A673 (cell line): Measurements from ENCODE around the gene C16orf74.

ENCODE experiments used
- EZH2 ChIP-seq: fragments of 200-600 bp; sonication (generic); IDR thresholded peaks from 2 replicates; pipeline ENCODE4 v1.6.1; 2017; ENCODE audit warnings: borderline replicate concordance, low read depth, mild to moderate bottlenecking, mixed read lengths, antibody characterized with exemption, low read length; ENCODE audit not compliant: poor library complexity, severe bottlenecking
- TF ChIP-seq, protein P1 (sequence below): fragments of 300-800, 200-600 bp; sonication (generic); conservative IDR thresholded peaks from 2 replicates; pipeline ENCODE4 v1.5.1; 2017; ENCODE audit warnings: low read depth, mild to moderate bottlenecking, antibody characterized with exemption, low read length, moderate library complexity, mixed read lengths

DNA sequence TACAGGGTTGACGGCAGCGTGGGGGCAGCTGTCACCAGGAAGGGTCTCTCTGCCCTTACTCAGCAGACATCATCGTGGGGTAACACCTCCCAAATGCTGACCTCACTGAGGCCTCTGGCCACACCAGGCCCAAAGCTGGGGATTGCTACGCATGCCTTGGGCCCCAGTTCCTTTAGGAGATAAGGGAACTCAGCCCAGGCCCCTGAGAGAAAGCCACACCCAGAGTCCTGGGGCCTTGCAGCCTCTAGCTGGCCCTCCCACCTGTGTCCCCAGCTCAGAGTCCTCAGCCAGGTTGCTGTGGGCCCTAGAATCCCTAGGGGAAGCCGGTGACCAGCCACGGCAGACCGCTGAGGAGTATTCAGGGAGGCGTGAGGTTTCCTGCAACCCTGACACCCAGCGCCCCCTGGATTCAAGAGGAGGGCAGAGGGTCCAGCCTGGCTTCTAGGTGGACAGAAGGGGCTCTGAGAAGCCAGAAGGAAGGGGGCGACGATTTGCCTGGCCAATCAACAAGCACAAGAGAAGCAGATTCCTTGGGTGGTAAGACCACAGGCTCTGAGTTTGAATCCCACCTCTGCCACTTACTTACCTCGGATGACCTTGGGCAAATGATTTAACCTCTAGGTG, 51.8 kb downstream of the C16orf74 start:
- TF ChIP-seq, protein P1, sequence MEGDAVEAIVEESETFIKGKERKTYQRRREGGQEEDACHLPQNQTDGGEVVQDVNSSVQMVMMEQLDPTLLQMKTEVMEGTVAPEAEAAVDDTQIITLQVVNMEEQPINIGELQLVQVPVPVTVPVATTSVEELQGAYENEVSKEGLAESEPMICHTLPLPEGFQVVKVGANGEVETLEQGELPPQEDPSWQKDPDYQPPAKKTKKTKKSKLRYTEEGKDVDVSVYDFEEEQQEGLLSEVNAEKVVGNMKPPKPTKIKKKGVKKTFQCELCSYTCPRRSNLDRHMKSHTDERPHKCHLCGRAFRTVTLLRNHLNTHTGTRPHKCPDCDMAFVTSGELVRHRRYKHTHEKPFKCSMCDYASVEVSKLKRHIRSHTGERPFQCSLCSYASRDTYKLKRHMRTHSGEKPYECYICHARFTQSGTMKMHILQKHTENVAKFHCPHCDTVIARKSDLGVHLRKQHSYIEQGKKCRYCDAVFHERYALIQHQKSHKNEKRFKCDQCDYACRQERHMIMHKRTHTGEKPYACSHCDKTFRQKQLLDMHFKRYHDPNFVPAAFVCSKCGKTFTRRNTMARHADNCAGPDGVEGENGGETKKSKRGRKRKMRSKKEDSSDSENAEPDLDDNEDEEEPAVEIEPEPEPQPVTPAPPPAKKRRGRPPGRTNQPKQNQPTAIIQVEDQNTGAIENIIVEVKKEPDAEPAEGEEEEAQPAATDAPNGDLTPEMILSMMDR = no peak
- TF ChIP-seq EZH2 = no peak
